GM23338 (cell line): ENCODE data around the gene HTRA2. TPM values are rescaled to one million over a fixed set of nuclear protein-coding genes. Genes with fewer than 3 reads are reported as not detected.

Experiments used
- ATAC-seq: fragments of 200-7000 bp; cut with Tn5 transposase; 3 replicates; pipeline ENCODE4 v1.9.1; 2020
- DNase-seq: peaks from one replicate; pipeline ENCODE4 v3.0.0-alpha.2; 2015; ENCODE audit warnings: low spot score
- H2AFZ ChIP-seq: fragments of 200-600 bp; sonication (generic); 2 replicates; pipeline ENCODE4 v1.8.0; 2016; ENCODE audit warnings: antibody characterized with exemption, mild to moderate bottlenecking, moderate library complexity
- H3F3A ChIP-seq: fragments of 200-600 bp; sonication (generic); replicated peaks from 2 replicates; pipeline ENCODE4 v1.8.0; 2017; ENCODE audit warnings: antibody characterized with exemption, mixed run types, low read depth
- H3K27ac ChIP-seq: fragments of 200-600 bp; sonication (generic); 2 replicates; pipeline ENCODE4 v1.6.1; 2016; ENCODE audit warnings: low read depth
- H3K27me3 ChIP-seq: fragments of 200-600 bp; sonication (generic); 2 replicates; pipeline ENCODE4 v1.8.0; 2016; ENCODE audit warnings: mild to moderate bottlenecking, mixed run types, moderate library complexity; ENCODE audit not compliant: insufficient read depth
- H3K36me3 ChIP-seq: fragments of 200-600 bp; sonication (generic); 2 replicates; pipeline ENCODE4 v1.8.0; 2016; ENCODE audit warnings: mild to moderate bottlenecking; ENCODE audit not compliant: insufficient read depth
- H3K4me1 ChIP-seq: fragments of 200-600 bp; sonication (generic); 2 replicates; pipeline ENCODE4 v1.8.0; 2016; ENCODE audit warnings: mild to moderate bottlenecking, moderate library complexity; ENCODE audit not compliant: insufficient read depth
- H3K4me2 ChIP-seq: fragments of 200-600 bp; sonication (generic); 2 replicates; pipeline ENCODE4 v1.7.1; 2017; ENCODE audit warnings: mixed run types
- H3K4me3 ChIP-seq: fragments of 200-600 bp; sonication (generic); 2 replicates; pipeline ENCODE4 v1.6.1; 2016; ENCODE audit warnings: mixed run types
- H3K79me2 ChIP-seq: fragments of 200-600 bp; sonication (generic); replicated peaks from 2 replicates; pipeline ENCODE4 v1.8.0; 2017; ENCODE audit warnings: mild to moderate bottlenecking; ENCODE audit not compliant: insufficient read depth
- H3K9me2 ChIP-seq: fragments of 200-600 bp; sonication (generic); 2 replicates; pipeline ENCODE4 v1.8.0; 2017; ENCODE audit not compliant: insufficient read depth
- H4K20me1 ChIP-seq: fragments of 200-600 bp; sonication (generic); replicated peaks from 2 replicates; pipeline ENCODE4 v1.8.0; 2017; ENCODE audit warnings: mild to moderate bottlenecking; ENCODE audit not compliant: insufficient read depth
- H3K27ac Mint-ChIP-seq: 2 replicates; pipeline ENCODE4 v1.8.0; 2020; ENCODE audit warnings: inconsistent platforms, mild to moderate bottlenecking, moderate library complexity, mixed read lengths
- H3K27me3 Mint-ChIP-seq: 3 replicates; pipeline ENCODE4 v1.8.0; 2022; ENCODE audit warnings: low read depth, mild to moderate bottlenecking, moderate library complexity, mixed read lengths, inconsistent platforms; ENCODE audit not compliant: insufficient read depth, poor library complexity
- H3K36me3 Mint-ChIP-seq: 3 replicates; pipeline ENCODE4 v1.8.0; 2021; ENCODE audit warnings: low read depth, mild to moderate bottlenecking, inconsistent platforms, moderate library complexity, mixed read lengths
- H3K4me1 Mint-ChIP-seq: 3 replicates; pipeline ENCODE4 v1.8.0; 2020; ENCODE audit warnings: mild to moderate bottlenecking, inconsistent platforms, mixed read lengths
- H3K4me3 Mint-ChIP-seq: 3 replicates; pipeline ENCODE4 v1.8.0; 2021; ENCODE audit warnings: moderate library complexity, mild to moderate bottlenecking, inconsistent platforms, mixed read lengths
- H3K9me3 Mint-ChIP-seq: 3 replicates; pipeline ENCODE4 v1.8.0; 2020; ENCODE audit warnings: moderate library complexity, mild to moderate bottlenecking, inconsistent platforms, mixed read lengths
- CREB1 ChIP-seq: fragments of 250-450 bp; sonication (Bioruptor Pico); IDR thresholded peaks from 2 replicates; pipeline ENCODE4 v1.5.0; 2020; ENCODE audit warnings: low read depth, mild to moderate bottlenecking, moderate library complexity
- ETS1 ChIP-seq: IDR thresholded peaks from 2 replicates; pipeline ENCODE4 v1.6.1; 2016; ENCODE audit warnings: antibody characterized with exemption
- EZH2 ChIP-seq: fragments of 200-600 bp; sonication (generic); IDR thresholded peaks from one replicate; pipeline ENCODE4 v1.8.0; 2017; ENCODE audit warnings: antibody characterized with exemption, mild to moderate bottlenecking, low read depth; ENCODE audit not compliant: unreplicated experiment
- NANOG ChIP-seq: IDR thresholded peaks from 2 replicates; pipeline ENCODE4 v1.6.1; 2016; ENCODE audit warnings: antibody characterized with exemption, borderline replicate concordance
- POLR2AphosphoS5 ChIP-seq: IDR thresholded peaks from 2 replicates; pipeline ENCODE4 v1.6.1; 2016; ENCODE audit warnings: antibody characterized with exemption, low read depth
- REST ChIP-seq: IDR thresholded peaks from one replicate; pipeline ENCODE4 v1.6.1; 2018; ENCODE audit warnings: antibody characterized with exemption; ENCODE audit not compliant: unreplicated experiment
- STAT1 ChIP-seq: IDR thresholded peaks from one replicate; pipeline ENCODE4 v1.6.1; 2016; ENCODE audit warnings: antibody characterized with exemption; ENCODE audit not compliant: unreplicated experiment
- ZNF114 ChIP-seq: fragments of 250-450 bp; sonication (Bioruptor Pico); IDR thresholded peaks from 2 replicates; pipeline ENCODE4 v1.5.0; 2020; ENCODE audit warnings: mild to moderate bottlenecking, moderate library complexity
- ZNF331 ChIP-seq: fragments of 250-450 bp; sonication (Bioruptor Pico); IDR thresholded peaks from 2 replicates; pipeline ENCODE4 v1.5.0; 2020; ENCODE audit warnings: low read depth, mild to moderate bottlenecking, moderate library complexity
- ZNF462 ChIP-seq: fragments of 250-450 bp; sonication (Bioruptor Pico); IDR thresholded peaks from 2 replicates; pipeline ENCODE4 v1.5.0; 2020; ENCODE audit warnings: mild to moderate bottlenecking, moderate library complexity
- polyA plus RNA-seq: library from polyadenylated mRNA; unstranded; fragments of >200 nt; fragmentation: Nextera tagmentation; extraction: Ambion mirVana; gene quantifications from 2 replicates; pipeline ENCODE4 v1.2.1, GENCODE V29; 2016
- total RNA-seq: library from RNA; depleted of rRNA; stranded (reverse); fragments of >200 nt; shearing (Covaris generic); gene quantifications from 2 replicates; pipeline ENCODE4 v1.2.3, GENCODE V29; 2014

HTRA2 gene
- total and polyA plus RNA-seq, 2 experiments from 2014 or later, result 17.8 to 19.7 TPM

- no peak overlapping the region for H2AFZ ChIP-seq
- no peaks in the 10 kb centered on the region for H3F3A ChIP-seq
- H3K4me3 ChIP-seq, result no peak overlapping the region
- no peaks in the 10 kb centered on the region for H3K9me2 ChIP-seq
- H3K36me3 Mint-ChIP-seq, result no peaks in the 10 kb centered on the region
- H3K27ac ChIP-seq, result no peak overlapping the region
- peaks cover 24% of the 10 kb centered on the region for H3K27me3 Mint-ChIP-seq
- no peaks in the 10 kb centered on the region for H3K36me3 ChIP-seq
- TF ChIP-seq ZNF331 (CRISPR knock-in tag), result no peak
- TF ChIP-seq POLR2AphosphoS5, result no peak
- no peak for TF ChIP-seq EZH2
- no peak for TF ChIP-seq CREB1 (CRISPR knock-in tag)
- TF ChIP-seq REST, result no peak
- no peak for TF ChIP-seq ZNF462 (CRISPR knock-in tag)
- TF ChIP-seq ZNF114, result no peak
- no peak for TF ChIP-seq ETS1
- no peak for TF ChIP-seq STAT1
- TF ChIP-seq NANOG, result no peak
- DNase-seq, result no peak
- H4K20me1 ChIP-seq, result no peaks in the 10 kb centered on the region; the same call in 1 of the 2 replicates
- peaks cover 19% of the 10 kb centered on the region for H3K4me1 Mint-ChIP-seq
- peaks cover 29% of the 10 kb centered on the region; the same call in 1 of the 2 replicates for H3K27me3 ChIP-seq
- no peak overlapping the region for H3K4me3 Mint-ChIP-seq
- H3K4me2 ChIP-seq, result no peak overlapping the region
- H3K4me1 ChIP-seq, result peaks cover 10% of the 10 kb centered on the region
- no peaks in the 10 kb centered on the region for H3K9me3 Mint-ChIP-seq
- ATAC-seq, result no peak
- no peaks in the 10 kb centered on the region for H3K79me2 ChIP-seq
- no peak overlapping the region for H3K27ac Mint-ChIP-seq
These were observed 32.5 kb downstream of the HTRA2 start for GRCh38 chr2:74562126-74562775.
